Fibroblast of skin of right quadriceps (primary cell): ENCODE results near the gene BMP4.

ENCODE experiments used
- DNase-seq: peaks from one replicate; pipeline ENCODE4 v3.0.0-alpha.2; 2013

The BMP4 gene

DNA sequence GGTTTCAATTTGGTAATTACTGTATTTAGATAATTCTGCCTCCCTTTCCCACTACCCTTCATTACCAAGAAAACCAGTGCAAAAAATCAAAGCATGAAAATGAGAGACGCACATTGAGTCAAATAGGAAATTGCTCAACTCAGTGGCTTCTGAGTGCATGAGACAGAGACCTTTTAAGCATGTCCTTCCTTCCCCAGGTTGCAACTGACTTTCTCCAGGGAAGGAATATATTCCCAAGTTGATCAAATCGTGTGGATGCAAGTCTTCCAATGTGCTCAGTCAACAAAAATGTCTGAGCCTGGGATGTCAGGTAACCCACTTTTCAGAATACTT lies 12.9 kb downstream of the BMP4 start:
- DNase-seq: no peak

DNA sequence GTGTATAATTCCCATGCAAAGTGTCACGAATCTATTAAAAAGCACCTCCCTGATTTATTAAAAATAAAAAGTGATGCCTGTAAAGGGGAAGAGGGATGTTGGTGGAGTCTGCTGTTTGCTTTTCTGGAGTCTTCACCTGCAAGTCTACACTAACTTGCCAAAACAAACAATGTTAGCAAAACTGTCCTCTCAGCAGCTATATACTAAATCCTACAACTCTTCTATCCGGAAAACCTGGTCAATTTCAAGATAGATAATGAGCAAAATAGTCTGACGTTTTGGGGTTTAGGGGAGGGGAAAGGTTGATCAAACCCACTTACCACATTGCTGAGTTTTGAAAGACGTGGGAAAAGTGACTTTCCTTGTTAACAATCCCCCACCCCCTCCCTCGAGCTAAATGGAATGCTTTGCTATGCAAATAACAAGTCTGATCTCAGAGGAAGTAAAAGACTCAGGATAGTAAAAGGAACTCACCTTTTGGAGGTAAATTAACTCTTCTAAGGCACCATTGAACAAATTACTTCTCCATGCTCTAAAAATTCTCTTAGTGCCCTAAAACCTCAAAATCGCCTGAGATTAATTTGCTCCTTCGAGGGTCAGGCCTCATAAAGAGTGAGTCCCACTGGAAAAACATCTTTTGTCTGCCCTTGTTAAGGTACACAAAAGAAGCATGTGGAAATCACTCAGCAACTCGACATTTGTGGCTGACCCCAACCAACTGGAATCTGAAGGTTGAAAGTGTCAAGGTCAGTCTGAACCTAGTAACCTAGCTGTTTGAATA lies 13.5 kb downstream of the BMP4 start:
- DNase-seq: no peak

DNA sequence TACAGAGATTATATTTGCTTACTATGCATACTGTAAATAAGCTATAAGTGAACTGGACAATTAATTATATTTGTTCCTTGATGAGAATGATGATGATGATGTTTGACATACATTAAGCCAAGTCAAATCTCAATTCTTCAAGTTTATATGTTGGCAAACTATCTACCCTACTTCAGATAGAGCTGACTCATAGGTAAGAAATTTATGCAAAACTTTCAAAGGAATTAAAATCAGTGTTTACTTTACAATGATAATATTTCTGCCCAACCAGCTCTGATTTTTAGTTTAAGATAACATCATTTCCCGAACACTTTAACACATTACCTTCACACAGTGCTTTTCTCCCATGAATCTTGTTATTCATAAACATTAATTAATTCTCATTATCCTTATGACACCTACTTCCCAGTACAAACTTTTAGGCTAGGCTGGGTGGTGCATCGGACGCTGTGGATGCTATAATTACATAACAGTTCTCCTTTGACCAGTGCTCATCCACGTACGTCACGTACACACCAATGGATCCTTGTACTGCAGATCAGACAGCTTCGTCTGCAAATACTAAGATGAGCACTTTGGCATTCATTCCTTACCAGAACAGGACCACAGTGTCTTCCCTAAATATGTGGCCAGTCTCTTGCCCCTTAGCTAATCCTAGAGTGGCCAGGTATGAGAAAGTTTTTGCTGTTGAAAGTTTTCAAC lies 18.3 kb downstream of the BMP4 start:
- DNase-seq: no peak

DNA sequence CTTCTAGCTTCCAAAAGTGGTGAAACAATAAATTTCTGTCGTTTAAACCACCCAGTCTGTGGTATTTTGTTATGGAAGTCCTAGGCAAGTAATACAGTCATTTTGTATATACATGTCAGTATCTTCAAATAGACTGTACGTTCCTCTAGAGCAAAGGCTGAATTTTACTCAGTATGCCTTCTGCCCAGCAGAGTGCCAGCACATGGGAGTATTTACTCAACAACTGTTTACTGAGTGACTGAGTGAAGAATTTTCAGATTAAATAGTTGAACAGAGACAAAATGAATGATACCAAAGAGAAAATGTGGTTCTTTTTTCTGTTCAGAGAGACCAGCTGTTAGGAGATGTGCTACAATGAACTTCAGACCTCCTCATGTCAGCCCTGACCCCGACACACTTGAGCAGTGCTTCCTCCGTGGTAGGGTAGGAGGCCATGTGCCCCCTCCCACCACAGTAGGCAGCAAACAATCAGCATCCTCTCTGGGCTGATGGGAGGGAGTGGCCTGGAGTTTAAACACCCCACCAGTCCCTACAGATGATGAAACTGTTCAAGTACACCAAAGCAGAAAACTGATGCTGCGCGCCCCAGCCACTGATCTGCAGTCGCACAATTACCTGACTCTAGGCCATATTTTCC lies 21.7 kb downstream of the BMP4 start:
- DNase-seq: no peak

DNA sequence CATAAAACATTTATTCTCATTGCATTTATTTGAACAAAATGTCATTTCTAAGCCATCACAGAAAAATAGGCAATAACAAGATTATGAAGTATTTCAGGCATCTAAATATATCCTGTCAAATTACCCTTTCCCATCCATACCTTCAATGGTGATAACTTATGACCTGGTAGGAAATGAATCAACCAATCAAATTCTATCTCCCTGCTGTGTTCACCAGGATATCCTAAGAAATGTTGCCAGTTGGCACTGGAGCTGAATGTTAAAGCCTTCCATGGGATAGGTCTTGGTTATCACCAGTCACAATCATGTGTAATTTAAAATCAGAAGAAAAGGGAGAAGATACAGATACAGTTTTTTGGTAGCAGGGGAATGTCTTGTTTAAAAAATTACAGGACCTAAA lies 23.7 kb downstream of the BMP4 start:
- no peak for DNase-seq

DNA sequence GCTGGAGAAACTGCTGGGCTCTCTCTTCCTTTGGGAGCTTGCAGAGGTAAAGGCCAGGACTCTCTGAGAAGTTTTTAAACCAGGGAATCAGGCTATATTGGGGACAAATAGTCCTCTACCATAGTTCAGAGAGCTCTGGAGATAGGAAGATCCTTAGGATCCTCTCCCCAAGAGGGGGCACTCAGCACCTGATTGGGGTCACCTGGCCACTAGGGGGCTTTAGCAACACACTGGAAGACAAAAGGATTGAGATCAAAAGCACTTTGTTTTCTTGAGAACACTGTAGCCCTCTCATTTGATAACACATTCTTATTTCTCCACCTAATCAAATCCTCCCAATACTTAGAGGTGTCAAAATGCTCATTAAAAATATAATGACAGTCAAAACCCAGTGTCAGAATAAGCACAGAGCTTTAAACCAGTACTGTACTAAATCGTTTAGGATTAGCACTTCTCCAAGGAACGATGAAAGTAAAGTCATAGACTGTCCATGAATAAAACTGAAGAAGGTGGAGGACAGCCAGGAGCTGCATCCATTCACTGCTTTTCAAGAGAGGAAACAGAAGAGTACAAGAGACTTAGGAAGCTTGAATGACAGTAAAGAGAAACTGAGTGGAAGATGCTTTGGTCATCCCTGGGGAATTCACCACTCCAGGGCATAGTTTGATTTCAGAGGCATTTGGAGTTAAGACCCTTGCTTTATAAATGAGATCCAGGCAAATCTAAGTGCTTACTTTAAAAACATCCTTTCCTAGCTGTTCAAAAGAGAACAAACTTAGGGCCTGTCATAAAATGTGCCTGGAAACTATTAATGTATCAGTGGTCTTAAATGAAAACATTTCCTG lies 26.5 kb downstream of the BMP4 start:
- DNase-seq: no peak

DNA sequence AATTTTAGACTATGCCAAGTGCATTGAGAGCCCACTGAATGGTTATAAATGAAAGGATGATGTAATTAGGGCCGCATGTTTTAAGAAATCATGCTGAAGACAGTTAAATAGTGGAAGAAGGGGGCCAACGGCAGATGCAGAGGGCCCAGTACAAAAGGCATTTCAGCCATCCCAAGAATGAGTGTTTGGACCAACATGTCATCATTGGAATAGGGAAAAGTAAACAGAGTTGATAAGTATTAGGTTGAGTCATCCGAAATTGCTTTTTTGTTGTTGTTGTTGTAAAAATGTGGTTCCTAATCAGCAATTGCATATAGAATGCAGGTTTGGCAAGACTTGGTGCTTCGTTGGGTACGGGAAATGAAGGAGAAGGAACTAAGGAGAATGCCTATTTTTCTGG lies 29.5 kb downstream of the BMP4 start:
- DNase-seq: peak; percentile 65

DNA sequence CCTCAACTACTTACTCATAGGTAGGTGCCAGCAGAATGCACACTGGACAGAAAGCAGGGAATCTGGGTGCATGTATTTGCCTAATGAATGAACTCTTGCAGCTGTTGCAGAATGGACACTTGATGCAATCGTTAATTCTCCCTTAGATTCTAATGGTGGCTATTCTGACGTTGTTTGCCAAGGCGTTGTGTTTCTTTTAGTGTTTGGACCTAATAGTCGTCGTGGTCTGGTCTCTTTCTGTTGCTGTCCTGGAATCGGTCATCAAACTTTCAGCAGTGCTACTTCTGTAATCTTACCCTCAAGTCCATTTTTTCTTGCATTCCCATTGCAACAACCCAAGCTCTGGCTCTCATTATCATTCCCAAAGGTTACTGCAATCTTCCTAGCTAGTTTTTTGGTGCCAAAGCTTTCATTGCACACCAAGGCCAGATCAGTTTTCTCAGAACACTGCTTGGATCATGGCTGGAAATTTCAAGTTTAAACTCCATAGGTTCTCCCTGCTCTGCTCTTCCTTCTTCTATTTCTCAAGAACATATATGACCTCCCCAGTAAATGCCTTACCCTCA lies 31.3 kb downstream of the BMP4 start:
- DNase-seq: peak; percentile 39

DNA sequence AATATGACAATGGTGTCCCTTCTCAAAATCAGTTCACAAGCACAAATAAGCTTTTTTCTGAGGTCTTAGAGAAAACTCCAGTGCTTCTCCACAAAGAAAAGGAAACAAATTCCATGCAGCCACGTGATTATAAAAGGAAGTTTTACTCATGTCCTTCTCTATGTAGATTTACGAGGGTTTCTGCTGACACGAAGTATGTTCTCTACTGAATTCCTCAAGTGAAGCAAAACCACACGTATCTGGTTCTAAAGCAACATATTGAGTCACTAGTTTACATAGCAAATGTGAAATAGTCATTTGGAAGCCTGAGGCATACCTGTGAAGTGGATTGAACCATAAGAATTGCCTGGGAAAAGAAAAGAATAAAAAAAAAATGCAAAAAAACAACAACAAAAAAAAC lies 31.9 kb downstream of the BMP4 start:
- DNase-seq: peak; percentile 93

DNA sequence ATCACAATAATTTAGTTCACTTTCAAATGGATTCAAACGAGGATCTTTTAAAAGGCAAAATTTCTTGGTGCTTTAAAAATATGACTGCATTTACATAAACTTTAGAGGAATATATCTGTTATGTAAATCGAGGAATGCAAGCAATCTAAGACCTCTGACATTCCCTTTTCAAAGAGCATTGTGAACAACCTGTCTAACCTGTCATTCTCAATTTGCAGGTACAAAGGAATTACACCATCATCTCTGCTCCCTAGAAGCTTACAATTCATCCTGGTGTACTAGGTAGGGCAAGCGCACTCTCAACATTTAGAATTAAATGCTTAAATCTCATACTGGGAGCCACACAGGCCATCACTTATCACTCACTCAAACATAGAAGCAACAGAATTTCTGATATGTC lies 35.6 kb downstream of the BMP4 start:
- no peak for DNase-seq

DNA sequence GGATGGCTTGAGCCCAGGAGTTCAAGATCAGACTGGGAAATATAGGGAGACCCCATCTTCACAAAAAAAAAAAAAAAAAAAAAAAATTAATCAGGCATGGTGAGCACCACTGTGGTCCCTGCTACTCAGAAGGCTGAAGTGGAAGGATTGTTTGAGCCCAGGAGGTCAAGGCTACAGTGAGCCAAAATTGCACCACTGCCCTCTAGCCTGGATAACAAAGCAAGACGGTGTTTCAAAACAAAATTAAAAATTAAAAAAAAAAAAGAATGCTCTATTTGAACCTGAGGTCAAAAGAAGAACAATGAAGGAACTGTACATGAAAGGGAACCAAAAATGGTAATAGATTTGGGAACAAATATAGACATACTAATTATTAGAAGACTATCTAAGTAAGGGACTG lies 40.4 kb downstream of the BMP4 start:
- no peak for DNase-seq

DNA sequence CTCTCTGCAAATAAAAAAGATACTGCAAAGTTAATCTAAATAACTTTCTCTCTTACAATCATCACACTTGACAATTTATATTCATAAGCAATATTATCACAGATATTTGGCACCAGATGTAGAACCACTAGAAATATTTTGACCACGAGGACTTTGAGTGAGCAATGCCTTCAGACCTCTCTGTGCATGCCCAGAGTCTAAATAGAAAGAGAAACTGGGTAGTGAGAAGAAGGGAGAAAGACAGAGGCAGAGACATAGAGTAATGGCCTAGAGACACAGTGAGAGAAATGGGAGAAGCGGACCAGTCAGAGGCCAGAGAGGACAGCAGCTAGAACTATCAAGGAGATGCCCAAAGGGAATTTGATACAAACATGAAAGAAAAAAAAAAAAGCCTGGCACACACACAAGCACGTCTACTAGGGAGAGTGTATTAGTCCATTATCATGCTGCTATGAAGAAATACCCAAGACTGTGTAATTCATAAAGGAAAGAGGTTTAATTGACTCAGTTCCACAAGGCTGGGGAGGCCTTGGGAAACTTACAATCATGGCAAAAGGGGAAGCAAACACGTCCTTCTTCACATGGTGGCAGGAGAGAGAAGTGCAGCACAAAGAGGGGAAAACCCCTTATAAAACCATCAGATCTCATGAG lies 41.1 kb downstream of the BMP4 start:
- no peak for DNase-seq

DNA sequence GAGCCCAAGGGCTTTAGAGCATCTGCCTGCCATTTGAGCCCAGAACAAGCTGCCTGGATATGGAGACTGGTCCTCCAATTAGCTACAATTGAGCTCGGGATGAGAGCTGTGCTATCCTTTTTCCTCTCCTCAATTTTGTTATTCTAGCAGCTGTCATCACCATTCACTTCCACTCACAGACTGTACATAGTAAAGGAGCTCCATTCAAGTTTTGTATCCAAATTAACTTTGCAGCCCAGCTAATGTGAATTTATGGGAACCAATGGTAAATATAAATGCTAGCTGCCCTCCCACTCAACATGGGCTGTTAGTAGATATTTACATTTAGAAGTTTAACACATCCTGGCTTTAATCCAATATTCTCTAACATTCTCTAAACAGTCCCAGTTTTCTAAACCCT lies 44.6 kb downstream of the BMP4 start:
- DNase-seq: no peak

DNA sequence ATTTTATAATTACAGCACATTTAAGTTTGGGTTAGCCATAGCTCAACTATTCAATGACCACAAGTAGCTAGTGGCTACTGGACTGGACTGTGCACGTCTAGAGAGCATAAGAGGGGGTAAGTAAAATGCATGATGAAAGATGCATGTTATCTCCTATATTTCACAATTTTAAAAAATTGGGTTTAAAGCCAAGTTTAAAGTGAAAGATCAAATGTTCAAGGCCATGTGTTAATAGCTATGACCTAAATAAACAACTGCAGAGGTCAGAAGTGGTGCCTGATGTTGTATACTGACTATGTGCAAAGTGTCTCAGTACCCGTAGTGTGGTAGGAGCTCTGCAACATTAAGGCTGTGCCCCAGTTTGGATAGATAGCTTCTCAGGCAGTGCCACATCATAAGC lies 48.2 kb downstream of the BMP4 start:
- no peak for DNase-seq

DNA sequence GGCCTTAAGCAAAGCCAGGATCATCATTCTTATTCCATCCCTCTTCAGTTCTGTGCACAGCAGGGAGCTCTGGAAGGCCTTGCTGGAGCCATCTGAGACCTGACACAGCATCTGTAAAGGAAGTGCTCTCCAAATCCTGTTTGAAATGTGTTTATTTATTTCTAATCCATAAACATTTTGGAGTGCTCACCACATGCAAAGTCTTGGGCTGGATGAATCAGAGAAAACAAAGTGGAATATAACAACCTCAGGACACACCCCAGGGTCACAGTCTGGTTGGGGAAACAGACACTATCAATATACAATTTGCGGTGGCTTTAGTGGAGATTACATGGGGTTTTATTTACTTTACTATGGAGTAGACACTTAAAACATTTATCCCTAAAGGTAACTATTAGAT lies 54.3 kb downstream of the BMP4 start:
- no peak for DNase-seq

DNA sequence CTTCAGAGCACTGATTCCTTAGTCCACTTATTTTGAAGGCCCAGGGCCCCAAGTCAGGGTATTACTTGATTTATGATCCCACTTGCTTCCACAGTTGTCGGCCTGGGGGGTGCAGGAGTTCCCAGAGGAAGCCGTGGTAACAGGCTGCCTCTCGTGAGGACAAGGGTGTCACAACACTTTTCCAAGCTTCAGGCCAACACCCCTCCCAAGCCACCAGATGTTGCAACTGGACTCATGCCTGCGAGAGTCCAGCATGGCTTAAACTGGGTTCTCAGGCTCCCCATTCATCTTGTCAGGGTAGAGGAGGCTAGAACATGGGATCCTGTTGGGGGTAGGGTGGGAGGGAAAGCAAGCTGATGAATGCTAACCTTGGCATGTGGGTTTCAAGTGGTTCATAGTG lies 56.1 kb downstream of the BMP4 start:
- no peak for DNase-seq
